GM12873 (cell line): ENCODE measurements around the gene PPM1H.

Experiments used
- CTCF ChIP-seq: IDR thresholded peaks from 2 replicates; pipeline ENCODE4 v1.5.1; 2012; ENCODE audit warnings: low read depth, mild to moderate bottlenecking, moderate library complexity, low read length, control low read depth; ENCODE audit not compliant: insufficient read depth; ENCODE audit errors: missing control alignments

The PPM1H gene

GRCh38 chr12:62714774-62715721 lies 219.9 kb downstream of the PPM1H start:
- TF ChIP-seq CTCF = no peak

- TF ChIP-seq CTCF = no peak
Observed at GRCh38 chr12:62714181-62714773, 220.7 kb downstream of the PPM1H start.

- no peak for TF ChIP-seq CTCF
Observed at GRCh38 chr12:62713723-62714122, 221.2 kb downstream of the PPM1H start.

GRCh38 chr12:62712681-62713573 lies 222.0 kb downstream of the PPM1H start:
- no peak for TF ChIP-seq CTCF

- TF ChIP-seq CTCF = no peak
Observed at GRCh38 chr12:62711631-62712241, 223.2 kb downstream of the PPM1H start.

GRCh38 chr12:62709311-62709710 lies 225.6 kb downstream of the PPM1H start:
- no peak for TF ChIP-seq CTCF
